ENCODE results near the gene UTS2B.

The UTS2B gene

GRCh38 chr3:191321019-191321767, 9.1 kb downstream of the UTS2B start:
- no peak for DNase-seq (ENCODE audit: low read depth)

DNA sequence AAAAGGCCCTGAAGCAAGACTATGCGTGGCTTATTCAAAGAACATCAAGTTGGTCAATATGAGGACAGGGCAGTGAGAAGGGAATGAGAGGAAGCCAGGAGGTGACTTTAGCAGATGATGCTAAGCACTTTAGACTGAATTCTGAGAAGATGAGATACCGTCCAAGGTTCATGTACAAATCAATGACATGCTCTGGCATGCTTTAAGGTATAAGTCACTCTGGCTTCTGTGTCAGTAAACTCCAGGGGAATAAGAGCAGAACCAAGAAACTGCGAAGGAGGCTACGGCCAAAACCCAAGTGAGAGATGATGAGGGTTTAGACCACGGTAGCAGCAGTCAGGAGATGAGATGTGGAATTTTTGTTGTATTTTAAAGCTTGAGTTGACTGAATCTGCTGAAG, 10.0 kb downstream of the UTS2B start:
- no peak for DNase-seq (ENCODE audit: low read depth)

DNA sequence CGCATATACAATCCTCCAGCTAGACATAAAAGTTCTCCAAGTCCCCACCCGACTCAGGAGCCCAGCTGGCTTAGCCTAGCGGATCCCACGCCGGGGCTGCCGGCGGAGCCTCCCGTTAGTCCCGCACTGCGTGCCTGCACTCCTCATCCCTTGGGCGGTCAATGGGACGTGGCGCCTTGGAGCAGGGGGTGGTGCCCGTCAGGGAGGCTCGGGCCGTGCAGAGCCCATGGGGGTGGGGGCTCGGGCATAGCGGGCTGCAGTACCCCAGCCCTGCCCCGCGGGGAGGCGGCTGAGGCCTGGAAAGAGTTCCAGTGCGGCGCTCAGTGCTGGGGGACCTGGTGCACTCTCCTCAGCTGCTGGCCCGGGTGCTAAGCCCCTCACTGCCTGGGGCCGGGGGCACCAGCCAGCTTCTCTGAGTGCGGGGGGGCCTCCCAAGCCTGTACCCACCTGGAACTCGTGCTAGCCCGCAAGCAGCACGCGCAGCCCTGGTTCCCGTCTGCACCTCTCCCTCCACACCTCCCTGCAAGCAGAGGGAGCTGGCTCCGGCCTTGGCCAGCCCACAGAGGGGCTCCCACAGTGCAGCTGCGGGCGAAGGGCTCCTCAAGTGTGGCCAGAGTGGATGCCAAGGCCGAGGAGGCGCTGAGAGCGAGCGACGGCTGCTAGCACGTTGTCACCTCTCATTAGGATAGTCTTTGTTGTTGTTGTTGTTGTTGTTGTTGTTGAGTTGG, 13.3 kb downstream of the UTS2B start:
- no peak for DNase-seq (ENCODE audit: low read depth)

DNA sequence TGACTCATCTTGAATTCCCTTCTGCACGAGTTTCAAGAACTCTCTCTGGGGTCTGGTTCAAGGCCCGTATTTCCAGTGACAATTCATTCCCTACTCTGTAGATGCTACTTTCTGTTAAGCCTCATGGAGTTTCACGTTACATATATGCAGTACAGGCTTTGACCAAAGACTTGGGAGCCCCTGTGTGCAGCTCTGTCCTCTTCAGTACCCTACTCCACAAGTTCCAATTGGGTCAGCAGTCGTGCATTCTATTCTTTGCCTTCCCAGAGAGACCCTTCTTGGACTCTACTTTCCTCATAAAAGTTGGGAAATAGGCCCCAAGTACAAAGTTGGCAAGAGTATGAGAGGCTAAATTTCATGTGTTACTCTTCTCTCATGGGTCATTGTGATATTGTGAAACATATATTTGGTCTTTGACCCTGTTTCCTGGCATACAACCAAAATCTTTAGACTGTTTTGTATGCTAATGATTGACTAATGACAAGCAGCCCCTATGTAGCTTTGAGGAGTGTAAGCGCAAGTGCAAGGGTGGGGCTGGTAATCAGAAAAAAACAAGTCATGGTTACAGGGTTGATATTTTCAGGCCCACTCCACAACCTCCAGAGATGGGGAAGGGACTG, 16.1 kb downstream of the UTS2B start:
- DNase-seq (ENCODE audit: low read depth): no peak

DNA sequence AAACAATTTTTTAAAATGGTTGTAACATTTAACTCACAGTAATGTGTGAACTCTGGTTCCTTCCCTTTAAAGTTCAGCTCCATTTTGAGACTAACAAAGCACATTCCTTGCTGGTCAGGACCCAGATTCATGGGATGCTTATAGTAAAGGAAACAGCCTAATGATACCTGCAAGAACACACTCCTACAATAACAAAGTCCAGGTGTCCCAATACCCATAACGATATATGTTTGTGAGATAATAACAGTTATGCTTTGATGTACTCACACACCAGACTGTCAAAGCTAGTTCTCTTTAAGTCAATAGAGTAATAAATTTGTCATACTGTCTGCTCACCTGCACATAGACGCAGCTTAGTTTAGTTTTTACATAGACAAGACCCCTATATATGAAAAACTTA, 17.0 kb downstream of the UTS2B start:
- DNase-seq (ENCODE audit: low read depth): no peak

DNA sequence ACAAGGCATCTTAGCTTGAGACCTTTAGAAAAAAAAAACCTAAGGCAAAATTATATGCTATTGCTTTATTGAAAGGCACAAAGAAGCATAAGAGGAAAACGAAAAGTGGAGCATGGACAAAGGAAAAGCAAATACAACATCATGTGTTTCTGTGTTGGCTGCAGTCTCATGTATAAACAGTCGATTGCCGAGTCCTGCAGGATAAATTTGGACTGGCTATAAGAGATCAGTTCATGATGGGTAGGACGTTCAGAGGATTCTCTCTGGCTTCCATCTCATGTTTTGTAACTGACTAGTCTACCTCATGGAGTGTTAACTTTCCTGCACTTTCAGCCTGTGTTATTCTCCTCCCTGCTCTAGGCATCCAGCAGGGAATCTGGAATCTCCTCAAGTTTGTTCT, 23.0 kb downstream of the UTS2B start:
- no peak for DNase-seq (ENCODE audit: low read depth)

DNA sequence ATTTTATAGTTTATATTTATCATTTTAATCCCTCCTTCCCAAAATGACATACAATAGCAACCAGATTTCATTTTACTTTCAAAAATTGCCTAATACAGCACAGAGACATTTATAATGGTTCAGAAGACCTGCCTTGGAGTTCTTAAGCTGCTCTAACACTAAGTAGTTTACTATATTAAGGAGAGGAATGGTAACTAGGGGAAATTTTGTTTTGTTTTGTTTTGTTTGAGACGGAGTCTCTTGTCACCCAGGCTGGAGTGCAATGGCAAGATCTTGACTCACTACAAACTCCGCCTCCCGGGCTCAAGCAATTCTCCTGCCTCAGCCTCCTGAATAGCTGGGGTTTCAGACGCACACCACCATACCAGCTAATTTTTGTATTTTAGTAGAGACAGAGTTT, 23.9 kb downstream of the UTS2B start:
- DNase-seq (ENCODE audit: low read depth): no peak

DNA sequence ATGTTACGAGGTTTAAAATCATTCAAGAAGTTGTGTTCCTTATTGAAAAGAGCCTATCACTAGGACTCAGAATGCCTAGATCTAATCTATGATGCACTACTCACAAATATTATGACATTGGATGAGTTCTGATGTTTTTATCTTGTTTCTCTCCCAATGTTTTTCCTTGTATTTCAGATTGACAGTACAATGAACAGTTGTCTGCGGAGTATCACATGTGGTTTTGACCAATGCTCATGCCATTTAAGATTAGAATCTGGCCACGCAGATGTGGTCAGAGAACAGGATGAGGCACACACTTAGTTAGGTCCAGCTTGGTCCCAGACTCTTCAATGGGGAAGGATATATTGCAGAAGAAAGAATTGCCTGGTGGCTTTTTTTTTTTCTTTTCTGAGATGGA, 26.7 kb downstream of the UTS2B start:
- no peak for DNase-seq (ENCODE audit: low read depth)

DNA sequence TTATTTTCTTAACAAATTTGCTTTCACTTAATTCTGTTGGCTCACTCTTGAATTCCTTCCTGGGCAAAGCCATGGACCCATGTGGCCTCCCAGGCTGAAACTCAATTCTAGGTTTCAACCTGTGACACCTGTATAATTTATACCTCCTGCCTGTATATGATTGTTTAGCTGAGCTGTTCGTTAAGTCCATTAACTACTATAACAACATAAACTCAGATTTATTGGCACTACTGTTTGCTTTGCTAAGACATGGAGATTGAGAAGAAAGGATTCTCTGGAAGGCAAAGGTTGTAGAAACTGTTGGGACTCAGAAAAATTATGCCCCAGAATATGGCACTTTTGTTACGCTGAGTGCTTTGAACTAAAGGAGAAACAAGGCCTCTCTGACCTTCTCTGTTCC, 27.9 kb downstream of the UTS2B start:
- DNase-seq (ENCODE audit: low read depth): no peak

DNA sequence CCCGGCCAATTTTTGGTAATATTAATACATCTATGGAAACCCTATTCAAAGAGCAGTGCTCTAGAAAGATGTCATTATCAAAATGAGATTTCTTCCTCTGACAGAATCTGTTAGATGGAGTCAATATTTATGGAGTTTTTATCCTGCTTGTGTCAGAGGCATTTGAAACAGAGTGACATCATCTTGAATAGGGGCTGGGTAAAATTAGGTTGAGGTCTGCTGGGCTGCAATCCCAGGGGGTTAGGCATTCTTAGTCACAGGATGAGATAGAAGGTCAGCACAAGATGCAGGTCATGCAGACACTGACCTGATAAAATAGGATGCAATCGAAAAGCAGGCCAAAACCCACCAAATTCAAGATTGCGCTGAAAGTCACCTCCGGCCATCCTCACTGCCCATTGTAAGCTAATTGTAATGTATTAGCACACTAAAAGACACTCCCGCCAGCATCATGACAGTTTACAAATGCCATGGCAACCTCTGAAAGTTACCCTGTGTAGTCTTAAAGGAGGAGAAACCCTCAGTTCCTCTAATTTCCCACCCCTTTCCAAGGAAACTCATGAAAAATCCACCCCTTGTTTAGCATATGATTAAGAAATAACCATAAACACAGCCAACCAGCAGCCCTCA, 28.4 kb downstream of the UTS2B start:
- no peak for DNase-seq (ENCODE audit: low read depth)

DNA sequence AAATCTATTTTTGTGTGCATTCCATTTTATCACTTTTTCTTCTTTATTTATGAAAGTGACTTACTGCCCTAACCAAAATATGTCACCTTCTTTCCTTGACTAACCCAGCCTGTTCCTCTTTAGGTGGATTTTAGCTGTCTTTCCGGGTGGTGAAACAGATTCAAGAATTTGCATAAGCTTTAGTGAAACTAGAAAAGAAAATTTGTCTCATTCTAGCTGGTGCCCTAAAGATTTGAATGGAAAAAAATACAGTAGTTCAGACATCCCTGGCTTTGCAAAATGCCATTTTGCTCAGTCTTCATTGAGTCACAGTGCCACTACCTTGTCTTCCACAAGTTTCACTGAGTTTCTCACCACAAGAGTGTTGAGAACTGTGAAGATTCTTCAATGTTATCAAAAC, 29.3 kb downstream of the UTS2B start:
- DNase-seq (ENCODE audit: low read depth): no peak

DNA sequence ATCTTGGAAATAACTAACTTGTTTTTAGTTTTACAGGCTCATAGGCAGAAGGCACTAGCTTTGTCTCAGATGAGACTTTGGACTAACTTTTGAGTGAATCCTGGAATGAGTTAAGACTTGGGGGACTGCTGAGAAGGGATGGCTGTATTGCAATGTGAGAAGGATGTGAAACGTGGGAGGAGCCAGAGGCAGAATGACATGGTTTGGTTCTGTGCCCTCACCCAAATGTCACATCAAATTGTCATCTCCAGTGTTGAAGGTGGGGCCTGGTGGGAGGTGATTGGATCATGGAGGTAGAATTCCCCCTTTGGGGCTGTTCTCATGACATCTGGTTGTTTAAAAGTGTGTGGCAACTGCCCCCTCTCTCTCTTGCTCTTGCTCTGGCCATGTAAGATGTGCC, 29.9 kb downstream of the UTS2B start:
- no peak for DNase-seq (ENCODE audit: low read depth)

- no peak for DNase-seq (ENCODE audit: low read depth)
Measured at GRCh38 chr3:191298846-191299245, 31.5 kb downstream of the UTS2B start.

- no peak for DNase-seq (ENCODE audit: low read depth)
Measured at GRCh38 chr3:191296041-191296541, 34.2 kb downstream of the UTS2B start.

DNA sequence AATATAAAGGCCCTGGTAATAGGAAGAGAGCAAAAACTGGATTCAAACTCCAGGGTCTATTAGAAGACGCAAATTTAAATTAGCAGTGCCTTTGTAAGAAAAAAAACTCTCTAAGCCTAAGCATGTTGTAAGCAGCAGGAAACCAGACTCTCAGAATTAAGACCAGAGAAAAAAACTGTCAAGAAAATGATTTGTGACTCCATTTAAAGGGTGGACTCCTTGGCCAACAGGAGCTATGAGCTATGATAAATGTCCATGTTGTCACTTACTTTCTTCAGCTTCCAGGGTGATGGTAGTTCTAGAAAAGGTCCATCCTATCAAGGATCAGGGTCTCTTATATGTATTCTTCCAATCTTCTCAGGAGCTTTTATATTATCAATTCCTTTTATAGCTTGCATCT, 36.0 kb downstream of the UTS2B start:
- no peak for DNase-seq (ENCODE audit: low read depth)

DNA sequence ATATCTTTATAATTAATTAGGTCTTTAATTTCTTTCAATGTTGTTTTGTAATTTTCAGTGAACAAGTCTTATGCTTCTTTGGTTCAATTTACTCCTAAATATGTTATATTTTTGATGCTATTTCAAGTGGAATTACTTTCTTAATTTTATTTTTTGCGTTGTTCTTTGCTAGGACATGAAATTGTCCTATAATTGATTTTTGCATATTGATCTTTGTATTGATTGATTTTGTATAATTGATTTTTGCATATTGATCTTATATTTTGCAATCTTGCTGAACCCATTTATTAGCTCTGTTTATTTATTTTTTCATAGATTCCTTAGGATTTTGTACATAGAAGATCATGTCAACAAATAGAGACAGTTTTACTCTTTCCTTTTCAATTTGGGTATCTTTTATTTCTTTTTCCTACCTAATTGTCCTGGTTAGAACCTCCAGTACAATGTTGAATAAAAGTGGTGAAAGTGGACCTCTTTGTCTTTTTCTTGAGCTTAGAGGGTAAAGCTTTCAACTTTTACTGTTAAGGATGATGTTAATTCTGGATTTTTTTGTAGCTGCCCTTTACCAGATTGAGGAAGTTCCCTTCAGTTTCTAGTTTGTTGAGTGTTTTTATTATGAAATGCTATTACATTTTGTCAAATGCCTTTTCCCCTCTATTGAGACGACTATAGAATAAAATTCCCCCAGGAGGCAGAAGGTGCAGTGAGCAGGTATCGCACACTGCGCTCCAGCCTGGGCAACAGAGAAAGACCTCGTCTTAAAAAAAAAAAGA, 37.9 kb downstream of the UTS2B start:
- DNase-seq (ENCODE audit: low read depth): no peak

- no peak for DNase-seq (ENCODE audit: low read depth)
Measured at GRCh38 chr3:191290311-191291025, 39.9 kb downstream of the UTS2B start.

GRCh38 chr3:191283400-191283799, 46.9 kb downstream of the UTS2B start:
- DNase-seq (ENCODE audit: low read depth): no peak

- no peak for DNase-seq (ENCODE audit: low read depth)
Measured at GRCh38 chr3:191282251-191283185, 47.8 kb downstream of the UTS2B start.

- DNase-seq (ENCODE audit: low read depth): no peak
Measured at GRCh38 chr3:191280882-191281281, 49.4 kb downstream of the UTS2B start.

All from stimulated activated CD8-positive, alpha-beta memory T cell treated with anti-CD3 and anti-CD28 coated beads, Interleukin-12 subunit alpha, Interleukin-12 subunit beta, amount 100 ng/mL, for 1 hour (primary cell).